Measurements from ENCODE around the gene GPC5.
"Not testable (repeated sequence)": the region's sequence is repeated elsewhere in the genome, so short reads cannot be mapped to it uniquely, and the experiment has no call there.

GPC5 gene

GRCh38 chr13:91398413-91399188 lies at the start of gene GPC5:
GPC5 (plus strand) TSS chr13:91398621.
- DNase-seq (ENCODE audit: low spot score) = peak; percentile 75
- no peak for TF ChIP-seq CTCF (IDR thresholded peaks at IDR 0.05)
- no peak within 1 kb of the TSS for H3K27ac ChIP-seq
- H3K4me3 ChIP-seq = peak within 1 kb of the TSS; percentile 79

- peak overlapping the region; percentile 88 for H3K4me3 ChIP-seq
- peak; percentile 93 for TF ChIP-seq CTCF (IDR thresholded peaks at IDR 0.05)
- peak; percentile 92 for DNase-seq (ENCODE audit: low spot score)
- H3K27ac ChIP-seq = peak overlapping the region; percentile 89 to 94
Observed at GRCh38 chr13:91348906-91349435, 49.5 kb upstream of the GPC5 start.

GRCh38 chr13:91349992-91350911 lies 48.2 kb upstream of the GPC5 start:
- no peak for DNase-seq (ENCODE audit: low spot score)
- no peak for TF ChIP-seq CTCF (IDR thresholded peaks at IDR 0.05)
- H3K4me3 ChIP-seq = no peak overlapping the region
- H3K27ac ChIP-seq = no peak overlapping the region

GRCh38 chr13:91351123-91351522 lies 47.3 kb upstream of the GPC5 start:
- no peak for TF ChIP-seq CTCF (IDR thresholded peaks at IDR 0.05)
- Histone ChIP-seq H3K27ac (no peak overlapping the region), H3K4me3 (no peak overlapping the region)
- no peak for DNase-seq (ENCODE audit: low spot score)

- Histone ChIP-seq H3K4me3 (no peak overlapping the region), H3K27ac (no peak overlapping the region)
- no peak for DNase-seq (ENCODE audit: low spot score)
- no peak for TF ChIP-seq CTCF (IDR thresholded peaks at IDR 0.05)
Observed at GRCh38 chr13:91351980-91352379, 46.4 kb upstream of the GPC5 start.

GRCh38 chr13:91352891-91353290 lies 45.5 kb upstream of the GPC5 start:
- H3K4me3 ChIP-seq; H3K27ac ChIP-seq; DNase-seq (ENCODE audit: low spot score): not testable (repeated sequence)

- no peak for DNase-seq (ENCODE audit: low spot score)
- H3K27ac ChIP-seq = no peak overlapping the region
Observed at GRCh38 chr13:91353494-91353893, 44.9 kb upstream of the GPC5 start.

More at GRCh38 chr13:91353494-91353893, 44.9 kb upstream of the GPC5 start:
- no peak for TF ChIP-seq CTCF (IDR thresholded peaks at IDR 0.05)
- no peak overlapping the region for H3K4me3 ChIP-seq
